KBM-7 (cell line): ENCODE results near the gene CLEC9A.

Source experiments
- DNase-seq: peaks from one replicate; pipeline ENCODE4 v3.0.0-alpha.2; 2015
- in situ Hi-C: fragments of 300-500 bp; cut with MboI; formaldehyde crosslinking; loops from 2 replicates; pipeline ENCODE4 v1.14.3; 2020; ENCODE audit warnings: low sequenced_read_pairs, low pct_unique_long_range_greater_than_20kb, mixed read lengths

CLEC9A gene

DNA sequence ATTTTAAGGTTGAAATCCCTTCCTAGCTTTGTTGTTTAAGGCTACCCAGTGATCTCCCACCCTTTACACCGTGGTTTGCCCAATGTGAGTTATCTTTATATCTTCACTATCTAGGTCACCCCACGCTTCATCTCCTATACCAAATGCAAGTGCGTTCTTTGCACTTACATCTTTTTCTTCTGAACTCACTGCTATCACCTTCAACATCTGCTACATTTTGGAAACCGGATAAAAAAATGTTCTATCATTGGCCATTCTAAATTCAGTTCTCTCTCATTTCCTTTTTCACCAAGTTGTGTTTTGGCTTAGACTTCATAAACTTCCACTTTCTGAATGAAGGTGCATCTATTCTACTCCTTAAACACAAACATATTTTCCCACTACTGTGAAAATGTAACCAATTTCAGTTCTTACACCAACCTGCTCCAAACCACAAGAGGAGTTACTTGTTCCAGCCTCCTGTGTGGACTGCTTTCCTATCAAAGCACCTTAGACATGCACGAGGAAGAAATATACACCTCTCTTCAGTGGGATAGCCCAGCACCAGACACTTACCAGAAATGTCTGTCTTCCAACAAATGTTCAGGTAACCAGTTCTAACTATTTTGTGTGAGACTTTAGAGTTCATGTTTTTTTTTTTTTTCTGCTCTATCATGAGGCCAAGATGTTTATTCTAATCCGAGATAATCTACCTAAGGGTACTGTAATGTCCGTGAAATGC lies 21.9 kb downstream of the CLEC9A start:
- DNase-seq = peak; percentile 5
- in situ Hi-C loops = no loop called here

DNA sequence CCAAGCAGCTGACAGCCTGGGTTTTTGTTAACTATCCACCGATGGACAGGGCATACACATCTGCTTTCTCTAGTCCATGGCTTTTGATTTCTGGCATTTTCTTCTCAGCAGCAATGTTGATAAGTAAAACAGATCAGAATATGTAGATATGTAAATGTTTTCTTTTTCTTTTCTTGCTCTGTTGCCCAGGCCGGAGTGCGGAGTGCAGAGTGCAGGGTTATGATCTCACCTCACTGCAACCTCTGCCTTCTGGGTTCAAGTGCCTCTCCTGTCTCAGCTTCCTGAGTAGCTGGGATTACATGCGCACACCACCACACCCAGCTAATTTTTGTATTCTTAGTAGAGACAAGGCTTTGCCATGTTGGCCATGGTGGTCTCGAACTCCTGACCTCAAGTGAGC lies 27.9 kb downstream of the CLEC9A start:
- in situ Hi-C loops = no loop called here
- DNase-seq = no peak

DNA sequence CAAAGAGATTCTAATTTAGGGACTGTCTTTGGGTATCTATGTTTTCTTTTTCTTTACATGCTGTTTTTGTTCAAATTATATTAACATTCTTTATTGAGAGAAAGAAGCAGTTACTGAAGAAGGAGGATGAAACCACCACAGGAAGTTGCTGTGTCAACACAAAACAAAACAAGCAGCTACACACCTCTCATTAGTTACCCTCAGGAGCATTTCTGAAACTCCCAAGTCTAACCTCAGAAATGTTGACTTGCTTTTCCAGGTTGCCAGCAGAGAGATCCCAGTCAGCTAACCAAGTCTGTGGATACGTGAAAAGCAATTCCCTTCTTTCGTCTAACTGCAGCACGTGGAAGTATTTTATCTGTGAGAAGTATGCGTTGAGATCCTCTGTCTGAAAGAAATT lies 34.8 kb downstream of the CLEC9A start:
- in situ Hi-C loops = no loop called here
- no peak for DNase-seq

DNA sequence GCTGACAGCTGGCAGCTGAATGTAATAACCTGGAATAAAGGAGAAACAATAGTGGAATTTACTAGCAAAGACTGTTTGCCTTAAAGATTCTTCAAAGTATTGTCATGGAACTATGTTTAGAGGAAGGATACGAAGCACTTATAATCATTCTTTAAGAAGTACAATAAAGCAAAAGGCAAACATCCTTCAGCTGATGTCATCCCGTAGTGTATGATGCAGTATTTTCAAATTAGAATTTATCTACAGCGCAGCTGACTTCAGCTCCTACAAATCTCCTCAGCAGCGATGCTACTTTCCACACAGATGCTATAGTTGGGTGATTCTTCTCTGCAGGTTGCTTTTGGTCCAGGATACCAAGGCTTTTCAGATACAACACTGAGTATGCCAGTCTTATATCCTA lies 36.8 kb downstream of the CLEC9A start:
- in situ Hi-C loops = no loop called here
- DNase-seq = no peak

DNA sequence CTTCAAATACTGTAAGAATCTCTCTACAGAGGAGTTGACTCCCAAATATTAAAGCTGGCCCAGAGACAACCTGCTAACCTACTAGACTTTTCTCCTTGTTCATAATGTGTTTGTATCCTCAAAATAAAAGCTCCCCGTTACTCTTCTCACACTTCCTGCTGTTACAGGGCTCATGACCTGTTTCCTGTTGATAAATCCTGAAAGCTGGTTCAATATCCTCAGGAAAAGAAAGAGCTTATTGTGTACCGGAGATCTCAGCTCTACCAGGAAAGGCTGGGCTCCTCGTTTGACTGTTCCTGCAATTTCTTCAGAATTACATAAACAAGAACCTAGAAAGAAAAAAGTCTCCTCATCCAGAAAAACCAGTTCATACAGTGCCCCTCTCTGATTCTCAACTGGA lies 37.5 kb downstream of the CLEC9A start:
- in situ Hi-C loops = no loop called here
- peak; percentile 23 for DNase-seq

DNA sequence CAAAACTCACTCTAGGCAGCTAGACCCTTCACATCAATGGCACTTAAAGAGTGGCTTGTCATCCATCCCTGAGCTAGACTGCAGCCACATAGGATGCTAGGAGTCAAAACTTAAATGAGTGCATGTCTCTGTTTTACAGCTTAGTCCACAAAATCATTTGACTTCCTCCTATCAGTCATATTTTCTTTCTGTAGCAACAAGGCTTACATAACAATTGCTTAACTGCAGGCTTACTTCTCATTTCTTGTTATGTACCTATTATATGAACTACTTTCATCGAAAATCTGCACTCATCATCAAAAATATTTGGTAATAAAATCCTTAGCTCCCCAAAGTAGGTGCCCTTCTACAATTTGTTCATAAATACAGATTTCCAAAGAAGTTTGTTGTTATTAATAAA lies 38.2 kb downstream of the CLEC9A start:
- in situ Hi-C loops = no loop called here
- peak; percentile 61 for DNase-seq

DNA sequence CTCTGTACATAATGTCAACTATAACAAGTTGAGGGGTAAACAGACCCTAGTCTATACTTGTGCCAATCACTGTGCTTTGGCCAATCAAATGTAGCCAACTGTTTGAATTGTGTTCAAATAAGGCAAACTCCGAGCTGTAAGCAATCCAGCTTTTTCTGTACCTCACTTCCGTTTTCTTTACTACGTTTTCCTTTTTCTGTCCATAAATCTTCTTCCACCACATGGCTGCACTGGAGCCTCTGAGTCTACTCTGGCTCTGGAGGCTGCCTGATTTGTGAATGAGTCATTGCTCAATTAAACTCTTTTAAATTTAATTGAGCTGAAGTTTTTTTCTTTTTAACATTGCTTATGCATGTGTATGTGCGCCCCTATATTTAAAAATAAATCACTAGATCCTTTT lies 38.6 kb downstream of the CLEC9A start:
- DNase-seq = peak; percentile 81
- in situ Hi-C loops = no loop called here

DNA sequence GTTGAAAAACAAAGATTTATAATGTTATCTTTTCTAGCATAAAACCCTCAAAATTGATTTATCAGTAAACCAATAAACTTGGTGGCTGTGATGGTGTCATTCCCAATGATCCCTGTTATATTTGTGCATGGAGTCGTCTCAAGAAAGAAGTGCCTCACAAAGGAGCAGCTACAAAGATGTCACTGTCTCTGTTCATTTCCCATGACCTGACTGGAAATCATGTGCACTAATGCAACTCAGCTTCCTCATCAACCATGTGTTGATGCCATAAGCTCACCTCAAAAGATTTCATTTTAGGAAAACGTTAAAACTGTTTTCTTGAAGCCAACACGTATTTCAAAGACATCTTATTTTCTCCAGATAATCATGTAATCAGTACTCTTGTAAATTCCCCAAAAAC lies 39.5 kb downstream of the CLEC9A start:
- in situ Hi-C loops = no loop called here
- DNase-seq = no peak

DNA sequence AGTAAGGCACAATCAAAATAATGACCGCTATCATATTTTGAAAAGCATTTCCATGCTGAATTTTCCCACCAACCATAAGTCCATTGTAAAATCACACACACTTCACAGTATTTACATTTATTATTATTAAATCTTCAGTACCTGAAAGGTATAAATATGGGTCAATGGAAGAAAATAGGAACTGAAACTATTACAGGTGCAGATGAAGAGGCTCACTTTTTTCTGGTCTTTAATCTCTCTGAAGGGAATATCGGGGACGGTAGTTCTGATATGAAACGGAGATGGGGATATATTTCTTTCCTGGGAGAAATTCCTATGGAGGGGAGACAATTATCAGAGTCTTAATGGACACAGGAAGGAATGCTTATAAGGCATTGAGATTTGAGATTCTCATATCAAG lies 39.9 kb downstream of the CLEC9A start:
- no peak for DNase-seq
- in situ Hi-C loops = no loop called here

DNA sequence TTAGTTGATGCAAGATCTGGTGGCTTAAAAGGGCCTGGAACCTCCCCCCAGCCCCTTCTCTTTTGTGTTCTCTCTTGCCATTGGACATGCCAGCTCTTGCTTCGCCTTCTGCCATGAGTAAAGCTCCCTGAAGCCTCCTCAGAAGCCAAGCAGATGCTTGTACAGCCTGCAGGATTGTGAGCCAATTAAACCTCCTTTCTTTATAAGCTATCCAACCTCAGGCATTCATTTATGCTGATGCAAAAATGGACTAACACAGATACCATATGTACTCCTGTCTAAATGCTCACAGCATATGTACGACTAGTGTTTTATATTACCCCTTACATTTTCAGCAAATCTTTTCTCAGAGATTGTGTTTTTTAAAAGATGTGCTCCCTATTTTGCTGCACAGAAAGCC lies 41.6 kb downstream of the CLEC9A start:
- DNase-seq = no peak
- in situ Hi-C loops = no loop called here

DNA sequence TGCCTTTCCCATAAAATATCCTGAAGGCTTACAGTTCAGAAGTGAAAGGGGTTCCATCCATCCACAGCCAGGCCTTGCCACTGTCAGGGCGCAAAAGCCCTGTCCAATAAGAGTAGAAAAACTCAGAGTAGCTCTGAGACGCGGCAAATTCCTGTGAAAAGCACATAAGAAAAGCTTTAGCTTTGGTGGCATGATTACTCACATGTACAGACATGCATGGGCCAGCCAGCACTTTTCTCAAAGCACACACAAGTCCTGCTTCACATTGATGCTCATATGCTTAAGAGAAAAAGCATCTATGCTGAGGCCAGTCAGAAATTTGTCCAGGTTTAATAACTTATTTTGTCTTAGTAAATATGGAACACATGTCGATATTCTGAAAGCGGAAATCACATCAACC lies 42.8 kb downstream of the CLEC9A start:
- in situ Hi-C loops = no loop called here
- DNase-seq = no peak

DNA sequence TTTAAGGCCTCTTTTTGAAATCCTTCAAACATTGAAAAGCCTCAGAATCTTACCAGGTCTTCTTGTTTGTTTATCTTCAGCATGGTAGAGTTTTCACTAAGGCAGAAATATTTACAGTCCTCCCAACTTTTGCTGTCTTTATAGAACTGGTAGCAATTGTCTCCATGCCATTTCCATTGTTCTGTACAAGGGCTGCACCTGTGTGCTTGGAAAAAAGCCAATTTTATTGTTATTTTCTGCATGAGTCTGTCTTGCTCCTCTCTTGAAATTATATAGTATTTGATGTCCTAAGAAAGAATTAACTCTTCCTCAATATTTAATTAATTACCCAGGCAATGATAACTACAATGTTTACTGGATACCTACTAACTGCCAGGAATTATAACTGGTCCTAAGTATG lies 45.0 kb downstream of the CLEC9A start:
- in situ Hi-C loops = no loop called here
- no peak for DNase-seq

DNA sequence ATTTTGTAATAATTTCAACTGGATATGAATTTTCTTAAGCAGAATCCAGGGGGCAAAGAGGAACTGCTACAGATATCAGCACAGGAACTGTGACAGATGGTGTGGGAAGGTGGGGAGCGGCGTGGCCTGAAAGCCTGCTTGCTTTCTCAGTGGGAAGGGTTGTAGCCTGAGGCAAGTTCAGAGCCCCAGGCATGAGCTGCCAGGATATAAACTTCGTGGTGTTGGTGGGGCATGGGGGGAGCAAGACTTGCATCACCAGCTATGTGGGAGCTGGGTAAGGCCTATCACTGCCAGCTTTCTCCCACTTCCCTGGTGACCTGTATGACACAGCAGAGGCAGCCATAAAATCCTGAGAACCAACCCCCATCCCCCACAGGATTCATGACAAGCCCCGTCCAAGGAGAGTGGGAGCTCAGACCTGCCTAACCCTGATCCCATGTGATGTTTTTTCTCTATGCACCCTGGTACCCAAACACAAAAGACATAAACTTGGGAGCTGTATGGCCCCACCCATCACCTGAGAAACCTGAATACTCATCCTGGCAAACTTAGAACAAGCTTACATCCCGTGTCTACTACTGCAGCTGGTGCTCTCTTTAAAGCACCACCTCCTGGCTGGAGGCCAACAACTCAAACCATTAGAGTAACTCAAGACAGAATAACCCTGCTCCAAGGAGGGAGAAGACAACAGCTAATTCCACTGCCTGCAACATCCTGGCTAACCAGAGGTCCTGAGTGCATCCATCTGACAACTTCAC lies 51.8 kb downstream of the CLEC9A start:
- DNase-seq = peak; percentile 56
- in situ Hi-C loops = no loop called here

DNA sequence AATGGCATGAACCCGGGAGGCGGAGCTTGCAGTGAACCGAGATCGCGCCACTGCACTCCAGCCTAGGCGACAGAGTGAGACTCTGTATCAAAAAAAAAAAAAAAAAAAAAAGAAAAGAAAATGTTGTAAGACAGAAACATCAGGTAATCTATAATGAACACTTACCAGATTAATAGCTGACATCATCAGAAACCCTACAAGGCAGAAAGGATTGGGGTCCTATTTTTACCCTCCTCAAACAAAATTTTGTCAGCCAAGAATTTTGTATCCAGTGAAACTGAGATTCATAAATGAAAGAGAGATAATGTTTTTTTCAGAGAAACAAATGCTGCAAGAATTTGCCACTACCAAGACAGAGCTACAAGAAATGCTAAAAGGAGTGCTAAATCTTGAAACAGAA lies 54.3 kb downstream of the CLEC9A start:
- in situ Hi-C loops = no loop called here
- no peak for DNase-seq

DNA sequence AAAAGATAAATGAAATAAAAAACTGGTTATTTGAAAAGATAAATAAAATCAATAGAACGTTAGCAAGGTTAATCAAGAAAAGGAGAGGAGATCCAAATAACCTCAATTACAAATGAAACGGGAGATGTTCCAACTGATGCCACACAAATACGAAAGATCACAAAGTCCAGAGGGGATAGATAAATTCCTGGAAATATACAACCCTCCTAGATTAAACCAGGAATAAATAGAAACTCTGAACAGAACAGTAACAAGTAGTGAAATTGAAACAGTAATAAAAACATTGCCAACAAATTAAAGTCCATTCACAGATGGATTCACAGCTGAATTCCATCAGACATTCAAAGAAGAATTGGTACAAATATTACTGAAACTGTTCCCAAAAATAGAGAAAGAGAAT lies 55.9 kb downstream of the CLEC9A start:
- in situ Hi-C loops = no loop called here
- no peak for DNase-seq

DNA sequence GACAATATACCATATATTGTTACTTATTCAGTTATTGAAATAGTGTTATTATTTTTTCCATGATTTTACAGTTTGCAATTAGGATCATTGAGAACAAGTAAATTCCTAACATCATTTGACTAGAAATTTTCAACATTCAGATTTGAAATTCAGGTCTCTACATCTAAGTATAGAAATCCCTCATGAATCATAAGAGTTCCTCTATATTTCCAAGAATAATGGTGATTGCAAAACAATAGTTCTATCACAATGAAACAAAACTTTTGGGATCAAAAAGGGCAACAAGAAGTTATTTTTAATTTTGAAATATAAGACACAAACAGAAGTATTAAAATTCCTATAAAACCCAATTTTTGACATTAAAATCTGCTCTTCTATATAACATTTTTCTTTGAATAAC lies 57.5 kb downstream of the CLEC9A start:
- in situ Hi-C loops = no loop called here
- no peak for DNase-seq

DNA sequence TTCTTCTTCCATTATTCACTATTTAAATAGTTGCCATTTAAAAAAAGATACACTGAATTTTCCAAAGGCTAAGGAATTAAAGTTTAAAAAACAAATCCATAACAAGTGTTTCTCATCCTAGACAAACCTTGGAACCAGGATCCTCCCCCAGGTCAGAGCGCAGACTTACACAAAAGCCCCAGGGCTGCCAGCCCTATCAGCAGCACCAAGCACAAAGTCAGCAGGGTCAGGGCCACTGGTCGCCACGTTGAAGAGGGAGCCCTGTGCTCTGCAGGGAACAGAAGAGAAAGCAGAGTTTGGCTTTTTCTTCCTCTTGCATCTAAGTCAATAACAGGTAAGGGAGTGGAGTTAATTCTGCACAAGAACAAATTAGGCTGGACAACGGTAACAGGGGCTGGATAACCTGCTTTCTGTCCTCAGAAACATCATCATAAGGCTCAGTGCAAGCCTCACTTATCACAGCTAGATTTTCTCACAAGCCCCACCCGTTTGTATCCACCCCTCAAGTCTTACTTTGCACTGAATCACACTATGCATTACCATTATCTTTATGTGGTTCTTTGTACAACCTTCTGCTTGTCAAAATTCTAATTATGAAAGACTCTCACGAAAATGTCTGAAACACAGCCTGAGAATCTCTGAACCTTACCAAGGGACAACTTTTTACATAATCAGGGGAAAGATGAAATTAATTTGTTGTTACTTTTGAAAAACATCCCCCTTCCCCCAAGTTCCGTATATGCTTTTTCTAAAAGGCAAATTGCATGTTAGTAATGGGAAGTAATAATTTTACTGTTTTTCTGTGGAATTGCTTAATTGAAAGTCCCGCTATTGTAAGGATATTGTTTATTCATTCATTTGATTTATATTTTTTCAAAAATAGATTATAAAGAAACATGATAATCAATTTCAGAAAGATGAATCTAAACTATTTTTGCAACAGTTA lies 58.7 kb downstream of the CLEC9A start:
- in situ Hi-C loops = no loop called here
- no peak for DNase-seq

DNA sequence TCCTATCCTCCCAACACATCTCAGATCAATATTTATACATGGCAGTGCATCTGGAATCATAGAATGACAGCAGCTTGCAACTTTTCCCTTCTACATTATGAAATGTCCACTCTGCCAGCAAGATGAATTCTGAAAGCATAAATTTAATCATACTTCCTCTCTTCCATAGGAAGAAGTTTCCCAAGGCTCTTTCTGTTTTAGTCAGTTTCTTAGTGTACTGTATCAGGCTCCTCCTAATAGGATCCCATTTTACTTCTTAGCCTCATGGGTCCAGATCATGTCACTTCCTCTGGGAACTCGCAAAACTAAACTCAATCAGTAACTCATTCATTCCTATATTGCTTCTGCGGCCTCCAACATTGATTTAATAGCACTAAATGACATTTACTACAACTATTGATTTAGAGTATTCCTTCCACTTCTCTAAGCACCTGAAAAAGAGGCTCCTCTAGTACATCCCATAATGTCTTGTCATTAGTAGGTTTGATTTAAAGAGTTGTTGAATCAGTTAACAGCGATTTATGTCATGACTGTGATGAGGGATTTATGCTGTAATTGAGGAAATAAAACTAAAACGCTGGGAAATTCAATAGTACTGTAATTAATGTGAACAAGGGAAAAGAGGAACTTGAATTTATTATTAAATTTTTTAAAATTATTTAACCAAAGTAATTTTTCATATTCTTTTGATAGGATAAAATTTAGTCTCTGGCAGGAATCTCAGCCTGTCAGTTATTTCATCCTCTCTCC lies 64.3 kb downstream of the CLEC9A start:
- DNase-seq = no peak
- in situ Hi-C loops = no loop called here

DNA sequence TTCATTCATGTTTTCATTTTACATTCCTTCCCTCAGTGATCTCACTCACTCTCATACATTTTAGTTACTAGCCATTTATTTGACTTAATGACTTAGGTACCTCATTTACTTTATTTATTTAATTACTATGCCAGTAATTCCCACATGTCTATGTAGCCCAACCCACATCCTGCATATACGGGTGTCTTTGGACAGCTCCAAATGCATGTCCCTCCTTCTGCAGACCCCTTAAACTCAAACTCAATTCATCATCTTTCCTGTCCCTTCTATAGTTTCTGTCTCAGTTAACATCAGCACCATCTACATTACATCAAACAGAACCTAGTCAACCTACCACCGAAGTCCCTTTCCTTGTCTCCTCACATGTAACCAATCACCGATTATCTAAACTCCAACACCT lies 65.5 kb downstream of the CLEC9A start:
- no peak for DNase-seq
- in situ Hi-C loops = no loop called here
